SU-DHL-6 (cell line): ENCODE measurements around the gene APOC4.

Experiments
- H2AFZ ChIP-seq: fragments of 200-600 bp; sonication (generic); 2 replicates; pipeline ENCODE4 v1.6.1; 2014; ENCODE audit warnings: low read depth, mild to moderate bottlenecking, moderate library complexity, mixed read lengths, antibody characterized with exemption, low read length; ENCODE audit not compliant: severe bottlenecking
- H3F3A ChIP-seq: fragments of 200-600 bp; shearing (Covaris generic); 2 replicates; pipeline ENCODE4 v1.6.0; 2016; ENCODE audit warnings: antibody characterized with exemption, mild to moderate bottlenecking; ENCODE audit not compliant: insufficient read depth
- H3K27ac ChIP-seq: fragments of 200-600 bp; sonication (generic); 2 replicates; pipeline ENCODE4 v1.5.1; 2016; ENCODE audit warnings: low read depth, mild to moderate bottlenecking, low read length, moderate library complexity, mixed read lengths
- H3K27me3 ChIP-seq: fragments of 200-600 bp; sonication (generic), shearing (Covaris generic); 2 replicates; pipeline ENCODE4 v1.6.0; 2014; ENCODE audit warnings: mild to moderate bottlenecking, low read length
- H3K36me3 ChIP-seq: fragments of 200-600 bp; sonication (generic); 2 replicates; pipeline ENCODE4 v1.6.1; 2014; ENCODE audit warnings: mild to moderate bottlenecking, low read length, mixed read lengths
- H3K4me2 ChIP-seq: fragments of 300-600, 200-600 bp; shearing (Covaris generic), sonication (generic); 2 replicates; pipeline ENCODE4 v1.6.0; 2014; ENCODE audit warnings: low read length, low read depth, mild to moderate bottlenecking; ENCODE audit not compliant: poor library complexity, severe bottlenecking
- H3K4me3 ChIP-seq: fragments of 200-600 bp; sonication (generic); 2 replicates; pipeline ENCODE4 v1.5.1; 2014; ENCODE audit warnings: antibody characterized with exemption, low read length, mild to moderate bottlenecking, mixed read lengths; ENCODE audit not compliant: insufficient read depth, poor library complexity, severe bottlenecking
- H3K79me2 ChIP-seq: fragments of 200-600 bp; sonication (generic); 2 replicates; pipeline ENCODE4 v1.6.1; 2014; ENCODE audit warnings: mild to moderate bottlenecking, low read length, moderate library complexity; ENCODE audit not compliant: insufficient read depth
- H3K9ac ChIP-seq: fragments of 200-600 bp; sonication (generic); 2 replicates; pipeline ENCODE4 v1.7.0; 2014; ENCODE audit warnings: mild to moderate bottlenecking, low read length
- H3K9me2 ChIP-seq: fragments of 200-600 bp; sonication (generic); replicated peaks from 2 replicates; pipeline ENCODE4 v1.6.1; 2014; ENCODE audit warnings: low read length; ENCODE audit not compliant: insufficient read depth
- H3K9me3 ChIP-seq: fragments of 200-600 bp; sonication (generic); 2 replicates; pipeline ENCODE4 v1.6.1; 2014; ENCODE audit warnings: low read length, mixed read lengths; ENCODE audit not compliant: insufficient read depth
- H4K20me1 ChIP-seq: fragments of 200-600 bp; sonication (generic); 2 replicates; pipeline ENCODE4 v1.6.1; 2014; ENCODE audit warnings: low read depth, mild to moderate bottlenecking, antibody characterized with exemption, low read length, moderate library complexity, mixed read lengths
- CTCF ChIP-seq: fragments of 200-600 bp; sonication (generic); IDR thresholded peaks from one replicate; pipeline ENCODE4 v1.5.1; 2017; ENCODE audit warnings: antibody characterized with exemption, mild to moderate bottlenecking, low read length, moderate library complexity; ENCODE audit not compliant: insufficient read depth, poor library complexity, severe bottlenecking
- EZH2phosphoT487 ChIP-seq: fragments of 200-600 bp; sonication (generic), shearing (Covaris generic); conservative IDR thresholded peaks from 2 replicates; pipeline ENCODE4 v1.6.1; 2018; ENCODE audit warnings: mild to moderate bottlenecking, antibody characterized with exemption, low read length, moderate library complexity, mixed read lengths

APOC4 gene

GRCh38 chr19:44942067-44942571, at the start of gene APOC4:
Gene APOC4, plus strand, starts transcription at chr19:44942237. Its CDS starts 41 bp downstream, at chr19:44942278.
- Histone ChIP-seq H4K20me1 (no peaks in the 10 kb centered on the region), H3K9ac (no peak within 1 kb of the TSS), H3K27ac (no peak within 1 kb of the TSS), H3K4me2 (no peak within 1 kb of the TSS), H3K9me3 (no peaks in the 10 kb centered on the region), H3K36me3 (no peaks in the 10 kb centered on the region), H3K79me2 (no peaks in the 10 kb centered on the region), H3K27me3 (no peaks in the 10 kb centered on the region), H2AFZ (no peak within 1 kb of the TSS), H3K9me2 (no peaks in the 10 kb centered on the region), H3K4me3 (no peak within 1 kb of the TSS), H3F3A (no peaks in the 10 kb centered on the region)
- TF ChIP-seq EZH2phosphoT487 (no peak), CTCF (no peak)

- H3K9me3 ChIP-seq: no peaks in the 10 kb centered on the region; the same call in 1 of the 2 replicates
- no peak overlapping the region for H3K4me2 ChIP-seq
- H3K9me2 ChIP-seq: no peaks in the 10 kb centered on the region
- no peaks in the 10 kb centered on the region; the same call in 1 of the 2 replicates for H4K20me1 ChIP-seq
- peaks cover 24% of the 10 kb centered on the region for H3K79me2 ChIP-seq
- H3K27me3 ChIP-seq: no peaks in the 10 kb centered on the region
- no peak overlapping the region for H2AFZ ChIP-seq
- no peak overlapping the region for H3K27ac ChIP-seq
- H3F3A ChIP-seq: peaks cover 6% of the 10 kb centered on the region
- no peak overlapping the region for H3K4me3 ChIP-seq
- H3K36me3 ChIP-seq: no peaks in the 10 kb centered on the region
- H3K9ac ChIP-seq: no peak overlapping the region
- TF ChIP-seq CTCF: no peak
- TF ChIP-seq EZH2phosphoT487: no peak
These were observed 49.1 kb upstream of the APOC4 start for GRCh38 chr19:44892932-44893331.

DNA sequence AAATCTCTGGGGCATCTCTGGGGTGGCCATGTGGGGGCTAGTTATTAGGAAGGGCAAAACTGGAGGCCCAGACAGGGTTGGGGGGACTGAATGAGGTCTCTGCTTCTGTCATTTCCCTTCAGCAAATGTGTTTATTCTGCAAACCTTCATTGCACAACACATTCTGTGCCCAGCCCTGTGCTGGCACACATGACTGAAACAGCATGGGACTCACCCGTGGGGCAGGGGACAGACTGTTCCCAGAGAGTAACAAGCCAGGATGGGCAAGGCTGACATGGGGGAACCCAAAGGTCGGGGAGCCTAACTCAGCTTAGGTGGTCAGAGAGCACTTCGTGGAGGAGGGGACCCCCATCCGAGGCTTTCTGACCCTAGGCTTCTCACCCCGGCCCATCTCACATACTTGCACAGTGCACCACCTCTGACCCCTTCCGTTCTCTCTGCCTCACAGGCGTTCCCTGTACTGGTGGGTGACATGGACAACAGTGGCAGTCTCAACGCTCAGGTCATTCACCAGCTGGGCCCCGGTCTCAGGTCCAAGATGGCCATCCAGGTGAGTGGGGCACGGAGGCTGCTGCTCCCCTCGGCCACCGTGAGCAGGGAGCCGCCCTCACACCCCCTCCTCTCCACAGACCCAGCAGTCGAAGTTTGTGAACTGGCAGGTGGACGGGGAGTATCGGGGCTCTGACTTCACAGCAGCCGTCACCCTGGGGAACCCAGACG, 48.5 kb upstream of the APOC4 start:
- Histone ChIP-seq H3F3A (peaks cover 6% of the 10 kb centered on the region), H3K36me3 (no peaks in the 10 kb centered on the region), H3K9me3 (no peaks in the 10 kb centered on the region; the same call in 1 of the 2 replicates), H2AFZ (no peak overlapping the region), H3K27me3 (no peaks in the 10 kb centered on the region), H3K9me2 (no peaks in the 10 kb centered on the region), H3K79me2 (peaks cover 24% of the 10 kb centered on the region), H3K9ac (no peak overlapping the region), H3K4me3 (no peak overlapping the region), H3K4me2 (no peak overlapping the region), H3K27ac (no peak overlapping the region), H4K20me1 (no peaks in the 10 kb centered on the region; the same call in 1 of the 2 replicates)
- TF ChIP-seq EZH2phosphoT487 (no peak), CTCF (no peak)
